Keratinocyte (primary cell): Measurements from ENCODE around the gene CILP. TPM values are rescaled to one million over a fixed set of nuclear protein-coding genes. Genes with fewer than 3 reads are reported as not detected.

ENCODE experiments used
- DNase-seq: peaks from one replicate; pipeline ENCODE4 v3.0.0-alpha.2; 2011; ENCODE audit warnings: low read depth, missing footprints, low spot score
- FAIRE-seq: peaks from 2 replicates; lab custom pipeline; 2011; peaks lifted over from hg19 to GRCh38; lab: Jason Lieb, UNC
- H2AFZ ChIP-seq: 2 replicates; pipeline ENCODE4 v1.6.0; 2012; ENCODE audit warnings: low read length, control low read depth, inconsistent platforms; ENCODE audit not compliant: control insufficient read depth
- H3K27ac ChIP-seq: 2 replicates; pipeline ENCODE4 v1.5.1; 2011; ENCODE audit warnings: low read length; ENCODE audit not compliant: control insufficient read depth, insufficient read depth
- H3K27me3 ChIP-seq: 3 replicates; pipeline ENCODE4 v1.6.0; 2011; ENCODE audit warnings: low read length; ENCODE audit not compliant: control insufficient read depth, insufficient read depth; ENCODE audit errors: extremely low read depth
- H3K36me3 ChIP-seq, 2 experiments: 2 replicates in 1 of 2; 3 replicates in 1 of 2; pipeline ENCODE4 v1.5.1; 2011; ENCODE audit warnings: low read length in 2 of 2, mild to moderate bottlenecking in 1 of 2; ENCODE audit not compliant: control insufficient read depth in 2 of 2, insufficient read depth in 2 of 2; ENCODE audit errors: extremely low read depth in 1 of 2
- H3K4me1 ChIP-seq: 3 replicates; pipeline ENCODE4 v1.5.1; 2011; ENCODE audit warnings: low read length; ENCODE audit not compliant: control insufficient read depth, insufficient read depth; ENCODE audit errors: extremely low read depth
- H3K4me2 ChIP-seq: 3 replicates; pipeline ENCODE4 v1.6.0; 2011; ENCODE audit warnings: low read depth, low read length; ENCODE audit not compliant: control insufficient read depth, insufficient read depth; ENCODE audit errors: extremely low read depth
- H3K4me3 ChIP-seq, 3 experiments: fragments of 200-600 bp in 1 of 3; sonication (generic) in 1 of 3; 2 replicates in 2 of 3; 3 replicates in 1 of 3; pipeline ENCODE4 v1.5.1; 2011 to 2016; ENCODE audit warnings: low read length in 3 of 3, mild to moderate bottlenecking in 3 of 3, control low read depth in 2 of 3, inconsistent platforms in 1 of 3, low read depth in 1 of 3, mixed read lengths in 1 of 3, mixed run types in 1 of 3, moderate library complexity in 1 of 3; ENCODE audit not compliant: control insufficient read depth in 2 of 3, insufficient read depth in 2 of 3; ENCODE audit errors: extremely low read depth in 1 of 3
- H3K79me2 ChIP-seq: 2 replicates; pipeline ENCODE4 v1.6.0; 2012; ENCODE audit warnings: low read length; ENCODE audit not compliant: control insufficient read depth, insufficient read depth
- H3K9ac ChIP-seq: 3 replicates; pipeline ENCODE4 v1.6.0; 2011; ENCODE audit warnings: low read length; ENCODE audit not compliant: control insufficient read depth, insufficient read depth; ENCODE audit errors: extremely low read depth
- H3K9me1 ChIP-seq: 3 replicates; pipeline ENCODE4 v1.6.0; 2011; ENCODE audit warnings: low read length; ENCODE audit not compliant: control insufficient read depth, insufficient read depth; ENCODE audit errors: extremely low read depth
- H3K9me3 ChIP-seq: 2 replicates; pipeline ENCODE4 v1.5.1; 2012; ENCODE audit warnings: low read depth, low read length; ENCODE audit not compliant: control insufficient read depth
- H4K20me1 ChIP-seq: 3 replicates; pipeline ENCODE4 v1.6.0; 2011; ENCODE audit warnings: low read length; ENCODE audit not compliant: control insufficient read depth, insufficient read depth; ENCODE audit errors: extremely low read depth
- CTCF ChIP-seq, 3 experiments: IDR thresholded peaks in 1 of 3; conservative IDR thresholded peaks in 1 of 3; optimal IDR thresholded peaks in 1 of 3; 2 replicates in 2 of 3; 3 replicates in 1 of 3; pipeline versions ENCODE3 to v1.5.1; 2011; ENCODE audit warnings: low read length in 3 of 3, mild to moderate bottlenecking in 3 of 3, moderate library complexity in 2 of 3, control low read depth in 1 of 3, inconsistent platforms in 1 of 3; ENCODE audit not compliant: insufficient read depth in 2 of 3; ENCODE audit errors: extremely low read depth in 1 of 3
- EZH2 ChIP-seq: IDR thresholded peaks from one replicate; pipeline ENCODE4 v1.6.1; 2012; ENCODE audit warnings: inconsistent platforms, mild to moderate bottlenecking, low read length, moderate library complexity
- dilution Hi-C: fragments of 300-500 bp; cut with MboI; formaldehyde crosslinking; loops from one replicate; pipeline ENCODE4 v1.7.0; 2020; ENCODE audit warnings: low sequenced_read_pairs; ENCODE audit not compliant: extremely low pct_ligation_motif_present
- polyA plus RNA-seq, 5 experiments: library from polyadenylated mRNA; depleted of rRNA in 3 of 5; stranded (reverse) in 3 of 5; stranded (forward) in 1 of 5; unstranded in 1 of 5; fragments of >200 nt; gene quantifications; 1 replicate in 1 of 5; 2 replicates in 3 of 5; 3 replicates in 1 of 5; pipeline versions ENCODE4 v1.2.1 to v1.2.3, GENCODE V29; 2011 to 2012; ENCODE audit warnings: missing spikeins in 2 of 5, low read depth in 1 of 5, low replicate concordance in 1 of 5

Gene CILP
- polyA plus RNA-seq, 1 donor (not counting 4 experiments of a cell fraction or from before 2014, with no cell fraction given): not detected

GRCh38 chr15:65259367-65259797 is 48.1 kb upstream of the CILP start:
- DNase-seq (no peak), FAIRE-seq (no peak)
- Histone ChIP-seq H3K27me3 (no peaks in the 10 kb centered on the region), H3K9me3 (no peaks in the 10 kb centered on the region), H2AFZ (no peak overlapping the region), H3K9ac (no peak overlapping the region), H3K79me2 (no peaks in the 10 kb centered on the region), H3K4me3 (no peak overlapping the region), H3K27ac (no peak overlapping the region), H3K9me1 (no peaks in the 10 kb centered on the region), H3K4me2 (no peak overlapping the region), H3K36me3 (peaks cover 0 to 6% of the 10 kb centered on the region in 2 experiments), H3K4me1 (no peaks in the 10 kb centered on the region), H4K20me1 (no peaks in the 10 kb centered on the region)
- dilution Hi-C loops: no loop called here
- TF ChIP-seq CTCF (optimal IDR thresholded peaks at IDR 0.05 in 1 of 3, IDR thresholded peaks at IDR 0.05 in 1 of 3, conservative IDR thresholded peaks at IDR 0.05 in 1 of 3; ENCODE audit: extremely low read depth in 1 of 3, insufficient read depth in 2 of 3, low read length in 3 of 3) (no peak), EZH2 (no peak)

- peaks cover 0 to 6% of the 10 kb centered on the region in 2 experiments for H3K36me3 ChIP-seq
- DNase-seq (no peak), FAIRE-seq (no peak)
- no peak overlapping the region for H3K9ac ChIP-seq
- no peaks in the 10 kb centered on the region for H3K9me1 ChIP-seq
- H3K27ac ChIP-seq: no peak overlapping the region
- H3K27me3 ChIP-seq: no peaks in the 10 kb centered on the region
- H3K4me1 ChIP-seq: no peaks in the 10 kb centered on the region
- H4K20me1 ChIP-seq: no peaks in the 10 kb centered on the region
- no peak overlapping the region for H3K4me3 ChIP-seq
- H2AFZ ChIP-seq: no peak overlapping the region
- dilution Hi-C loops: no loop called here
- H3K9me3 ChIP-seq: no peaks in the 10 kb centered on the region
- no peak overlapping the region for H3K4me2 ChIP-seq
- no peak for TF ChIP-seq EZH2
- no peak for TF ChIP-seq CTCF (optimal IDR thresholded peaks at IDR 0.05 in 1 of 3, IDR thresholded peaks at IDR 0.05 in 1 of 3, conservative IDR thresholded peaks at IDR 0.05 in 1 of 3; ENCODE audit: extremely low read depth in 1 of 3, insufficient read depth in 2 of 3, low read length in 3 of 3)
- no peaks in the 10 kb centered on the region for H3K79me2 ChIP-seq
These were observed 47.3 kb upstream of the CILP start for GRCh38 chr15:65258375-65259262.
